ENCODE measurements around the gene KIAA0825. TPM values are rescaled to one million over a fixed set of nuclear protein-coding genes. Genes with fewer than 3 reads are reported as not detected.

Gene KIAA0825
- total and polyA plus RNA-seq, 2 experiments from 2014 or later: 3.0 to 7.0 TPM

- H3K9me3 ChIP-seq (ENCODE audit: low read depth): no peaks in the 10 kb centered on the region
- no peak overlapping the region for H2AFZ ChIP-seq
- TF ChIP-seq EZH2phosphoT487 (IDR thresholded peaks at IDR 0.05; ENCODE audit: insufficient read depth, low read depth) (no peak), EZH2 (IDR thresholded peaks at IDR 0.05; ENCODE audit: insufficient read depth, poor library complexity, severe bottlenecking) (no peak)
- 69 to 93% methylated on average over 1 of the region's 1 CpG for WGBS, 2 experiments (ENCODE audit: low coverage in 1 of 2, low lambda C conversion rate in 2 of 2, missing lambda C conversion rate in 2 of 2)
- H3K4me2 ChIP-seq (ENCODE audit: unreplicated experiment): no peak overlapping the region
- H3K4me1 ChIP-seq (ENCODE audit: insufficient read depth): no peaks in the 10 kb centered on the region
- in situ Hi-C loops (cut with MboI): no loop called here
- no peaks in the 10 kb centered on the region for H3K27me3 ChIP-seq (replicated peaks; ENCODE audit: insufficient read depth)
- H3K27ac ChIP-seq: no peak overlapping the region
- no peaks in the 10 kb centered on the region for H4K20me1 ChIP-seq (ENCODE audit: insufficient read depth)
- no peak overlapping the region for H3K9ac ChIP-seq
- H3F3A ChIP-seq (ENCODE audit: insufficient read depth): no peaks in the 10 kb centered on the region
- no peak overlapping the region for H3K4me3 ChIP-seq
- no peak for DNase-seq
- no peaks in the 10 kb centered on the region for H3K9me2 ChIP-seq (ENCODE audit: insufficient read depth)
- no peaks in the 10 kb centered on the region for H3K79me2 ChIP-seq (ENCODE audit: insufficient read depth)
- H3K36me3 ChIP-seq (ENCODE audit: low read depth): no peaks in the 10 kb centered on the region
Measured at GRCh38 chr5:94409440-94409839, 209.0 kb downstream of the KIAA0825 start.

- Histone ChIP-seq H3K79me2 (ENCODE audit: insufficient read depth) (no peaks in the 10 kb centered on the region), H3K27me3 (replicated peaks; ENCODE audit: insufficient read depth) (no peaks in the 10 kb centered on the region), H4K20me1 (ENCODE audit: insufficient read depth) (no peaks in the 10 kb centered on the region), H3K4me1 (ENCODE audit: insufficient read depth) (peaks cover 1% of the 10 kb centered on the region; the same call in 1 of the 2 replicates), H3K9me2 (ENCODE audit: insufficient read depth) (no peaks in the 10 kb centered on the region), H3K9ac (no peak overlapping the region), H3K4me3 (no peak overlapping the region), H3K4me2 (ENCODE audit: unreplicated experiment) (no peak overlapping the region), H3F3A (ENCODE audit: insufficient read depth) (no peaks in the 10 kb centered on the region), H2AFZ (no peak overlapping the region), H3K9me3 (ENCODE audit: low read depth) (no peaks in the 10 kb centered on the region), H3K36me3 (ENCODE audit: low read depth) (no peaks in the 10 kb centered on the region), H3K27ac (no peak overlapping the region)
- WGBS, 2 experiments (ENCODE audit: low coverage in 1 of 2, low lambda C conversion rate in 2 of 2, missing lambda C conversion rate in 2 of 2): 85 to 95% methylated on average over 4 of the region's 4 CpGs
- in situ Hi-C loops (cut with MboI): no loop called here
- DNase-seq: no peak
- no peak for TF ChIP-seq EZH2phosphoT487 (IDR thresholded peaks at IDR 0.05; ENCODE audit: insufficient read depth, low read depth)
- TF ChIP-seq EZH2 (IDR thresholded peaks at IDR 0.05; ENCODE audit: insufficient read depth, poor library complexity, severe bottlenecking): no peak
Measured at GRCh38 chr5:94407023-94407422, 211.4 kb downstream of the KIAA0825 start.

GRCh38 chr5:94403483-94403882 lies 214.9 kb downstream of the KIAA0825 start:
- 88 to 91% methylated on average over 5 of the region's 5 CpGs for WGBS, 2 experiments (ENCODE audit: low coverage in 1 of 2, low lambda C conversion rate in 2 of 2, missing lambda C conversion rate in 2 of 2)
- H3F3A ChIP-seq (ENCODE audit: insufficient read depth): no peaks in the 10 kb centered on the region
- H3K27ac ChIP-seq: no peak overlapping the region
- in situ Hi-C loops (cut with MboI): no loop called here
- DNase-seq: no peak
- no peaks in the 10 kb centered on the region for H3K36me3 ChIP-seq (ENCODE audit: low read depth)
- peaks cover 3% of the 10 kb centered on the region; the same call in 1 of the 2 replicates for H3K4me1 ChIP-seq (ENCODE audit: insufficient read depth)
- H3K9me2 ChIP-seq (ENCODE audit: insufficient read depth): no peaks in the 10 kb centered on the region
- H3K79me2 ChIP-seq (ENCODE audit: insufficient read depth): no peaks in the 10 kb centered on the region
- H3K9me3 ChIP-seq (ENCODE audit: low read depth): no peaks in the 10 kb centered on the region
- TF ChIP-seq EZH2phosphoT487 (IDR thresholded peaks at IDR 0.05; ENCODE audit: insufficient read depth, low read depth) (no peak), EZH2 (IDR thresholded peaks at IDR 0.05; ENCODE audit: insufficient read depth, poor library complexity, severe bottlenecking) (no peak)
- H3K27me3 ChIP-seq (replicated peaks; ENCODE audit: insufficient read depth): no peaks in the 10 kb centered on the region
- no peak overlapping the region for H2AFZ ChIP-seq
- H4K20me1 ChIP-seq (ENCODE audit: insufficient read depth): no peaks in the 10 kb centered on the region
- no peak overlapping the region for H3K9ac ChIP-seq
- no peak overlapping the region for H3K4me3 ChIP-seq
- H3K4me2 ChIP-seq (ENCODE audit: unreplicated experiment): no peak overlapping the region

- DNase-seq: no peak
- no peaks in the 10 kb centered on the region for H3K9me2 ChIP-seq (ENCODE audit: insufficient read depth)
- in situ Hi-C loops (cut with MboI): no loop called here
- WGBS, 2 experiments (ENCODE audit: low coverage in 1 of 2, low lambda C conversion rate in 2 of 2, missing lambda C conversion rate in 2 of 2): 84% methylated on average over 3 of the region's 3 CpGs
- no peaks in the 10 kb centered on the region for H4K20me1 ChIP-seq (ENCODE audit: insufficient read depth)
- no peak for TF ChIP-seq EZH2phosphoT487 (IDR thresholded peaks at IDR 0.05; ENCODE audit: insufficient read depth, low read depth)
- H3F3A ChIP-seq (ENCODE audit: insufficient read depth): no peaks in the 10 kb centered on the region
- H3K4me2 ChIP-seq (ENCODE audit: unreplicated experiment): no peak overlapping the region
- H3K79me2 ChIP-seq (ENCODE audit: insufficient read depth): no peaks in the 10 kb centered on the region
- no peaks in the 10 kb centered on the region for H3K27me3 ChIP-seq (replicated peaks; ENCODE audit: insufficient read depth)
- H3K27ac ChIP-seq: no peak overlapping the region
- H3K4me3 ChIP-seq: no peak overlapping the region
- H3K9me3 ChIP-seq (ENCODE audit: low read depth): no peaks in the 10 kb centered on the region
- no peaks in the 10 kb centered on the region for H3K36me3 ChIP-seq (ENCODE audit: low read depth)
- H2AFZ ChIP-seq: no peak overlapping the region
- no peak overlapping the region for H3K9ac ChIP-seq
- H3K4me1 ChIP-seq (ENCODE audit: insufficient read depth): peaks cover 3% of the 10 kb centered on the region; the same call in 1 of the 2 replicates
Measured at GRCh38 chr5:94402096-94402495, 216.3 kb downstream of the KIAA0825 start.

- no peaks in the 10 kb centered on the region for H3F3A ChIP-seq (ENCODE audit: insufficient read depth)
- no peaks in the 10 kb centered on the region for H3K27me3 ChIP-seq (replicated peaks; ENCODE audit: insufficient read depth)
- peaks cover 3% of the 10 kb centered on the region; the same call in 1 of the 2 replicates for H3K4me1 ChIP-seq (ENCODE audit: insufficient read depth)
- H3K4me2 ChIP-seq (ENCODE audit: unreplicated experiment): no peak overlapping the region
- TF ChIP-seq EZH2phosphoT487 (IDR thresholded peaks at IDR 0.05; ENCODE audit: insufficient read depth, low read depth) (no peak), EZH2 (IDR thresholded peaks at IDR 0.05; ENCODE audit: insufficient read depth, poor library complexity, severe bottlenecking) (no peak)
- H3K36me3 ChIP-seq (ENCODE audit: low read depth): no peaks in the 10 kb centered on the region
- H3K79me2 ChIP-seq (ENCODE audit: insufficient read depth): no peaks in the 10 kb centered on the region
- H3K4me3 ChIP-seq: no peak overlapping the region
- H2AFZ ChIP-seq: no peak overlapping the region
- DNase-seq: no peak
- H3K9ac ChIP-seq: no peak overlapping the region
- in situ Hi-C loops (cut with MboI): no loop called here
- no peaks in the 10 kb centered on the region for H4K20me1 ChIP-seq (ENCODE audit: insufficient read depth)
- no peak overlapping the region for H3K27ac ChIP-seq
- H3K9me2 ChIP-seq (ENCODE audit: insufficient read depth): no peaks in the 10 kb centered on the region
- H3K9me3 ChIP-seq (ENCODE audit: low read depth): no peaks in the 10 kb centered on the region
Measured at GRCh38 chr5:94397508-94397907, 220.9 kb downstream of the KIAA0825 start.
